Muscle of arm (tissue), 12 donors: ENCODE data around the gene CADM2. TPM values are rescaled to one million over a fixed set of nuclear protein-coding genes. Genes with fewer than 3 reads are reported as not detected.

ENCODE experiments used
- DNase-seq: peaks from one replicate; pipeline ENCODE4 v3.0.0-alpha.2; 2013
- polyA plus RNA-seq, 12 donors: library from polyadenylated mRNA; unstranded; fragments of 120-200 nt; gene quantifications; one replicate each; pipeline ENCODE4 v1.2.1, GENCODE V29; 2013; ENCODE audit not compliant: insufficient read length in 12 of 12

The CADM2 gene
- polyA plus RNA-seq, 12 donors: 2.3 to 28.5 (median 5.5) TPM; not detected in 1

DNA sequence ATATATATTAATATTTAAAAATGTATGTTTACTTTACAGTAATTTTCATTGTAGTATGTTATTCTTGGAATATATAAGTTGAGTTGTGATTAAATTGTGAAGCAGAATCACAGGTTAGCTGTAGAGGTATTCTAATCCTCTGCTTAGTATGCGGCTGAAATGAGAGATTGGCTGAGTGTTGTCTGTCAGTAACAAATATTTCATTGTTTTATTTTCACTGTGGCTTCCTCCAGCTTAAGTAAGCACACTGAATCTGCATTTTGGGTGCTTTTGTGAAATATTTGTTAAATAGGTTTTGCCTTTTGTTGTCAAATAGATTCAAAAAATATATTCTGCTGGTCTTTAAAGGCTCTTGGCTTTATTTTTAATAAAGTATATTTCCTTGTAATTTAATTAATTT lies 357.5 kb downstream of the CADM2 start:
- DNase-seq: no peak

- no peak for DNase-seq
Measured at GRCh38 chr3:85321892-85322291, 363.1 kb downstream of the CADM2 start.

DNA sequence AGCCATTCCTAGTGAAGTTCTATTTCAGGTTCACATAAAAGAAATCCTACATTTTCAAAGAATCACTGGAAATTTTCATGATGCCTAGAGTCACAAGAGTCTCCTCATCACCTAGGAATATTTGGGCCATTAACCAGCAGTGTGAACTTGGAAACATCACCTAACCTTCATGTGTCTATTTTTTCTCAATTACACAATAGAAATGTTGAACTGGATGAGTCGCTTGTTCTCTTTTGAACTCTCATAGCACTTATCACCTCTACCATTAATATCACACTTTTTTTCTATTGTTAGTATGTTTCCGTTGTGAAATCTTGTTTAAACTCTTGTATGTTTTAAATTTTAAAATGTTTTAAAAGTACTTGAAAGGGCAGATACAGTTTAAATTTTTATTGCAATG lies 371.3 kb downstream of the CADM2 start:
- DNase-seq: no peak

DNA sequence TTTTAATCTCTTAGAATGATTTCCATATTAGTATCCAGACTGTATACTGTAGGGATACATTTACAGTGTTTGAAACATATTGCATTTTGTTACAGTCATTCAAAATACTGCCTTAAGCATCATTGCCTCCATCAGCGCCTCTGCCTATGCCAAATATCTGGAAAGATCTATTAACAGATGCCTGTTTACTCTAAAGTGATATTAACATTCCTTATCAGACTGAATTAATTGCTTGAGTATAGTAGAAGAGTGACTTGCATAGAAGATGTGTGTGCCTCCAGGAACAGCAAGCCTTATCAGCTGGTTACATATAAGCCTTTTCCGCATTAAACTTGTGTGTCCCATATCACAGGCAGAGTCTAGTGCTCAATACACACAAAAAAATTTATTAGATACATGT lies 379.1 kb downstream of the CADM2 start:
- no peak for DNase-seq

DNA sequence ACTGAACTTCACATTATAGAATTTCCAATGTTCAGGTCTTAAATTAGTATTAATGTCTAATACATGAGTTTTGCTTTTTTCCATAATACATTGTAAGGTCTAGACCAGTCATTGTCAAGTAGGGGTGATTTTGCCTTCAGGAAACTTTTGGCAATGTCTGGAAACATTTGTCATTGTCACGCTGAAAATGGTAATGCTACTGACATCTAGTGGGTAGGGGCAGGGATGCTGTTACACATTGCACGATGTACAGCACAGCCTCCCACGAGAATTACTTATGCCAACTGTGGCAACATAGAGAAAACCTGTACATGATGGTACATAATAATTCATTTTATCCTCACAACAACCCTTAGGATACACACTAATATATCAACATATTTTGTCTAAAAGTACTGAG lies 384.1 kb downstream of the CADM2 start:
- no peak for DNase-seq

DNA sequence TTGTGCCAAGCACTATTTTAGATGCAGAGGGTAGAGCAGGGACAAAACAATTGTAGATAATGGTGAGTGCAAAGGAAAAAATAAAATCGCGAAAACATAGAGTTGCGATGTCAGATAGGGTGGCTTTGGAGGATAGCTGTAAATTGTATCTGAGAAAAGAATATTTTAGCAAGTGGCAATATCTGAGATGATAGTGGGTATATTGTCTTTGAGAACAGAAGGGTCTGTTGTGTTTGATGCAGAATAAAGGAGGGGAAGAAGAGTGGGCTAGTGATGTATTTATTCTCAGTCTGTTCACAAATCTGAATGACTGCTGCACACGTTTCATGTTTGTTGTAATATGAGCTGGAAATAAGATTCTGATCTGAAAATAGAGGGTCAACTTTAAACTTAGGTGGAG lies 396.8 kb downstream of the CADM2 start:
- DNase-seq: no peak

DNA sequence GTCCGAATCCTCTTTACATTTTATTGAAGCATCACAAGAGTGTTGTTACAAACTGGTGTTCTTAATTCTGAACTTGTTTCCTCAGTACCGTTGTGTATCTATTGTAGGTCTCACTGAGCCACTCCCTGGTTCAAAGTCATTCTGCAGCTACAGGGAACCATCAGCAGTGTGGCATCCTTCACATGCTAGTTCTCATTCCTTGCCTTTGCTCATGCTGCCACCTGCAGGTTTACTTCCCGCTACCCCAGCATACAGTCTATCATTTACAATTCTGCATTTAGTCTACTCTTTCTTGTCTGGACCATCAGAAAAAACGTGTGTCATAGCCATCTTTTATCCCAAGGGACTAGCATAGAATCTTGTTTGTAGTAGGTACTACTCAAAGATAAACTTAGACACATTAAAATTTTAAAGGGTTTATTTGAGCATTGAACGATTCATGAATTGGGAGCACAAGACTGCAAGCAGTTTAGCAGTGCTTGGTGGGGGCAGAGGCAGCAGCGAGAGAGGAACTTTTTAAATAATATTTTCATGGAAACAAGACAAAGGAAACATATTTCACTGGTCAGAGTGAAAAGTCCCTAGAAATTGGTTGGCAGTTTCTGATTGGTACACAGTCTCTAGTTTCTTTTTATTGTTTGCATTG lies 402.1 kb downstream of the CADM2 start:
- peak; percentile 5 for DNase-seq

- no peak for DNase-seq
Measured at GRCh38 chr3:85364296-85364909, 405.6 kb downstream of the CADM2 start.

DNA sequence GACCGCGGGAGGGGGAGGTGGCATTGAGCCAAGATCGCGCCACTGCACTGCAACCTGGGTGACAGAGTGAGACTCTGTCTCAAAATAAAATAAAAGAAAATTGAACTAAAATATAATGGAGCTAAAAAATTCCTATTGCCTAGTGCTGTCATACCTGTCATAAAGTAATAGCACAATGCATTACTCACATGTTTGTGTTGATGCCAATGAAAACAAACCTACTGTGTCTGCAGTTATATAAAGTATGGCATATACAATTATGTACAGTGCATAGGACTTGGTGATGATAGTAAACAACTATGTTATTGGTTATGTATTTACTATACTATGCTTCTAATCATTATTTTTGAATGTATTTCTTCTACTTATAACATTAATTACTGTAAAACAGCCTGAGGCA lies 411.6 kb downstream of the CADM2 start:
- no peak for DNase-seq

GRCh38 chr3:85376131-85376530 lies 417.3 kb downstream of the CADM2 start:
- no peak for DNase-seq

DNA sequence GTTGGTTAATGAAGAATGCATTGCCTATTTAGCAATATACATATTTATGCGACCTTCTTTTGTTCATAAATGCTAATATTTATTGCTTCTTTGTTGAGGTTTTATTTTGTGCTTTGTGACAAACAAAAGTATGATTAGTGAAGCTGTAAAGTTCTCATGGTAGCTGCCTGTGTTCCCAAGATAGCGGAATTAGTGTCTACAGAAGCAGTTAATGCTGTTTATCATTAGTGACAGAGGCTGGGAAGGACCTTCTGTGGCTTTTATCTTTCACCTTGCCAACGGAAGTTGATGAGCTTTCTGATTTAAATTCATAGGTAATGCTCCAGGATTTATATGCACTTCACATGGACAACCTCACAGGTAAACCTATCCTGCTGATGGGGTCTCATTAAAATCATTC lies 418.3 kb downstream of the CADM2 start:
- no peak for DNase-seq

DNA sequence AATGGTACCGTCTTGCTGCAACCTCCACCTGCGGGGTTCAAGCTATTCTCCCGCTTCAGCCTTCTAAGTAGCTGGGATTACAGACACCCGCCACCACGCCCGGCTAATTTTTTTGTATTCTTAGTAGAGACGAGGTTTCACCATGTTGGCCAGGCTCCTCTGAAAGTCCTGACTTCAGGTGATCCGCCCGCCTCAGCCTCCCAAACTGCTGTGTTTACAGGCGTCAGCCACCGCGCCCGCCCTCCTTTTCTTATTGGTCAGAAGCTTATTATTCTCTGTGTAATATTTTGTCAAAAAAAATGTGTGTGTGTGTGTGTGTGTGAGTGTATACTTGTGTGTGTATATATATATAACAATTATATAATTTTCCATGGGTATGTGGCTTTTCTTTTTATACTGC lies 425.6 kb downstream of the CADM2 start:
- no peak for DNase-seq

DNA sequence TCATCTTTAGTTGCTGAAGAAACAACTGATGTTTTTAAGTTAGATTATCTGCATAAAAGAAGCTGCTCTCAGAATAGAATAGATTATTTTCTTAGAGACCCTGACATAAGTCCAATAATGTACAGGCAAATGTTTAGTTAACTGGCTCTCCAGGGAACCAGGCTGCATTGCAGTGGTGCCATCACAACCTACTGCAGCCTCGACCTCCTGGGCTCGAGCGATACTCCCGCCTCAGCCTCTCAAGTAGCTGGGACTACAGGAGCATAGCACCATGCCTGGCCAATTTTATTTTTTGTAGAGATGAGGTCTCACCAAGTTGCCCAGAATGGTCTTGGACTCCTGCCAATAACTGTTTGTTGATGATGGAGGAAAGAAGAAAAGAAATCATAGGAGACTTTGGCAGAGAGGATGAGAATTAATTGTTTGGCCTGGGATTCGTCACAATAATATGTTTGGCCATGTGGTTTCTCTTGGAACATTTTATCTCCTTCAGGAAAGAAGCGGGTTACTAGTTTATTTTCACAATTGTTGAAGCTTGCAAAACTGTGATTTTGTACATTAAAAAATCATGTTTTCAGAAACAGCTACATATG lies 429.2 kb downstream of the CADM2 start:
- DNase-seq: no peak

- no peak for DNase-seq
Measured at GRCh38 chr3:85394424-85394823, 435.6 kb downstream of the CADM2 start.

DNA sequence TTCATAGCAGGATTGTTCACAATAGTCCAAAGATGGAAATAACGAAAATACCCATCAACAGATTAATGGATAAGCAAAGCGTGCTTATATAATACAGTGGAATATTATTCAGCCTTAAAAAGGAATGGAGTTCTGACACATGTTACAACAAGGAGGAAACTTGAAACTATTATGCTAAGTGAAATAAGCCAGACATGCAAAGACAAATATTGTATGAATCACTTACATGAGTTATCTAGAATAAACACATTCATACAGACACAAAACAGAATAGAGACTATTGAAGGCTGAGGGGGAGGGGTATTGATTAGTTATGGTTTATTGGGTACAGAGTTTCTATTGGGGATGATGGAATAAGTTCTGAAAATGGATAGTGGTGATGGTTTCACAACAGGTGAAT lies 438.6 kb downstream of the CADM2 start:
- no peak for DNase-seq

DNA sequence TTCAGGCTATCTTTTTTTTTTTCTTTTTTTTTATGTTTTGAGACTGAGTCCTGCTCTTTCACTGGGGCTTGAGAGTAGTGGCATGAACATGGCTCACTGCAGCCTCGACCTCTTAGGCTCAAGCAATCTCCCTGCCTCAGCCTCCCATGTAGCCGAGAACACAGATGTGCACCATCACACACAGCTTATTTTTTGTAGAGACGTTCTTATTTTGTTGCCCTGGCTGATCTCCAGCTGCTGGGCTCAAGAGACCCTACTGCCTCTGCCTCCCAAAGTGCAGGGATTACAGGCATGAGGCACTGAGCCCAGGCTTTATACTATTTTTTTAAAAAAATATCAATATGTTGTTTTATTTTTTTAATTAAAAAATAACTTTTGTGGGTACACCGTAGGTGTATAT lies 467.3 kb downstream of the CADM2 start:
- no peak for DNase-seq

DNA sequence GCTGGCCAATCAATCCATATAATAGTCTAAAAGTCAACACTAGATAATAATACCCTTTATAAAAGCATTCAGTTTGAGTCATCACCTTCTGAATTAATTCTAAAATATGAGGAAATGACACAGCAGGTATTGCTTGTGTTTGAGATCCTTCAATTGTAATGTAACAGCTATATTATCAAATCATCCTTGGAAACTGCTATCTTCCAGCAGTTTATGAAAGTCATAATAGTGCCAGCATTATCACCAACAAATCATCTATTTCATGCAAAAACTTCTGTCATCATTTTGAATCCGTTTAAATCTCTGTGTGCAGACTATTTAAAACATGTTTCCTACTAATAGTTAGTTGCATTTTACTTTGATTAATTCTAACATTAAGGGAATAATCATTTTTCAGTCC lies 468.7 kb downstream of the CADM2 start:
- no peak for DNase-seq

DNA sequence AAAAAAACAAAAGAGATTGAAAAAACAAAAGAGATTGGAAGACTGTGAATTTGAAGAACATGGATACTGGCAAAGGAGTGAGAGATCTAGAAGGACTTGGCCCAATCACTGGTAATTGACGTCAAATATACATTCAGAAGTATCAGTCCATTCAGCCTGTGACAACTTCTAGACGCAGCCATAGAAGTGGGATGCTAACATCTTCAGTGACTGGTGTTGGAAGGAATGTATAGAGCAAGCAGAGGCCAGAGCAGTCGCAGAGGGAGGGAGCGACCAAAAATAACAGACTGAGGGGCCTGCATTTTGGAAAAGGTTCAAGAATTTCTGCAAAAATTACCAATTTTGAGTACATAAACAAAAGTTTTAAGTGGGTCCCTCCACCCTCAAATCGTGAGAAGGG lies 473.3 kb downstream of the CADM2 start:
- DNase-seq: no peak

- DNase-seq: peak; percentile 2
Measured at GRCh38 chr3:85433319-85433718, 474.5 kb downstream of the CADM2 start.

DNA sequence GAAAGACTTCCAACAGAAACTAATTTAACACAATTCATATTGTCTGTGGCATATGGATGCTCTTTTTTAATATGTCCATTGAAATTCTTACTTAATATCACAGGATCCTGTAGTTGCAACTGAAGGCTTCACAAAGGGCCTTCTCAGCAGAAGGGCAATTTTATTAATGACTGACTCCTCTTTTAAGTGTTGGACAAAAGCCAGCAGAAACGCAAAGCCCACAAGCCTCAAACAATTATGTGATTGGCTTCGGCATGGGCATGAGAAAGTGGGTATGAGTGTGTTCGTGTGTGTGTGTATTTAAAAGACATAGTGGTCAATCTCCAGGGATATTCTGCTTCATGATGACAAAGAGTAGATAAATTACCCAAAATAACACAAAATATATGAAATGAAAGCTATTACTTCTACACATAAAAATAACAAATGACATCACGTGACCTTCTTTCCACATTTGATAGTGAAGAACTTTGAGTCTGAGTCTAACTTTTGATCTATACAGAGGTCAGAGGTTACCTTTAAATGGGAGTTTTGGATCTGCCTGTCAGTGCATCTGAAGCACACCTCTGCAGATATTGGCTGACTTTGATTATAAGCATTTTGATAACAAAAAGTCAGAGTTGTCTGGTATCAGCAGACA lies 496.9 kb downstream of the CADM2 start:
- DNase-seq: no peak

GRCh38 chr3:85474241-85474640 lies 515.5 kb downstream of the CADM2 start:
- DNase-seq: no peak

GRCh38 chr3:85475346-85475745 lies 516.6 kb downstream of the CADM2 start:
- no peak for DNase-seq

GRCh38 chr3:85476891-85477495 lies 518.2 kb downstream of the CADM2 start:
- no peak for DNase-seq
